HG02973 (cell line): ENCODE measurements around the gene LILRB5.
"Not testable (repeated sequence)": the region's sequence is repeated elsewhere in the genome, so short reads cannot be mapped to it uniquely, and the experiment has no call there.

ENCODE experiments used
- ATAC-seq: cut with Tn5 transposase; IDR thresholded peaks from one replicate; pipeline ENCODE4 v1.9.1; 2021; ENCODE audit warnings: moderate library complexity; ENCODE audit not compliant: unreplicated experiment

LILRB5 gene

DNA sequence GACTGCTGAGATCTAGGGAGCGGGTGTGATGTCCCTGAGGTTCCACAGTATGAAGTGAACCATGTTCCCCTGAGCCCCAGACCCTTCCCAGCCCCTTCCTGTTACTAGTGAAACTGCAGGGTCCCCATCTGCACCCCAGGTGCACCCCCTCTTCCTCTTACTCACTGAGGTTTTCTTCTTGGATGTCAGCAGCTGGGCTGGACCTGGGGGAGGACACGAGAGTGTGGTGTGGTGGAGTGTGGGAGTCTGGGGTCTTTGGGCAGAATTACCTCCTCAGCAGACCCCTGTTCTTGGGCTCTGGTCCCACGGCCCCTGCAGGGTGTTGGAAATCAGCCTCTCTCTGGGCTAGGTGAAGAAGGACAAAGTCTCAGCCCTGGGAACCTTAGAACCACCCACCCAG, 11.1 kb downstream of the LILRB5 start:
- ATAC-seq: no peak

DNA sequence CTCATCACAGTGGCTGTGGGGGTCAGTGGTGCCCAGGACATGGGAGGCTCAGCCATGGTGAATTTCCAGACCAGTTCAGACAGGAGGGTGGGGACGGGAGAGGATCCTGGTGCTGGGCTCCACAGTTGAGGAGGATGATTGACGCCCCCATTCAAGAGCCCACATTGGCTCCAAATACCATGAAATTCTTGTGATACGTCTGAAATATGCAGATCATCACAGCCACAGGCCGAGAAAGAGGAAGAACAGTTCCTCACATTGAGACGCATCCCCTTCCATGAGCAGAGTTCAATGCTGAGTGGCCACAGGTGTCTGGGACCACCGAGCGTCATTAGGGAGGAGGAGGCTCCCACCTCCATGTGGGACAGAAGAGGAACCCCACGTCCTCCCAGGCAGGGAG, 13.3 kb downstream of the LILRB5 start:
- ATAC-seq: not testable (repeated sequence)

DNA sequence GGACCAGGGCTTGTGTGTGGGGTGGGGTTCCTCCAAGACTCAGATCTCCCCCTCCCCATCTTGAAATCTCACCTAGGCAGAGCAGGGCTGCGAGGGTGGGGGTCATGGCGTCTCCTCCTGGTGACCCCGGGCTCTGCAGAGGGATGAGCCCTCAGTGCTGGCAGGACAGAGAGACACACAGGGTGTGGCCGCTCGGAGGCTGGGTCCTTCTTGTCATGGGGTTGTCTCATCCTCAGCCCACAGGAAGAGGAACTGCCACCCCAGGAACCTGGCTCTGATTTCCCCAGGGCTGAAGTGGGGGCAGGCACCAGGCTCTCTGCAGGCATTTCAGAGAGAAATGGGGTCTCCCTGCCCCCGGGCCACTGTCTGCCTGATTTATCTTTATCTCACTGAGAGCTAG, 14.4 kb downstream of the LILRB5 start, which contains the start of gene LILRA6:
Gene LILRA6, minus strand, starts transcription at position 145 of the 400 bp plus-strand sequence.
- ATAC-seq: not testable (repeated sequence)

DNA sequence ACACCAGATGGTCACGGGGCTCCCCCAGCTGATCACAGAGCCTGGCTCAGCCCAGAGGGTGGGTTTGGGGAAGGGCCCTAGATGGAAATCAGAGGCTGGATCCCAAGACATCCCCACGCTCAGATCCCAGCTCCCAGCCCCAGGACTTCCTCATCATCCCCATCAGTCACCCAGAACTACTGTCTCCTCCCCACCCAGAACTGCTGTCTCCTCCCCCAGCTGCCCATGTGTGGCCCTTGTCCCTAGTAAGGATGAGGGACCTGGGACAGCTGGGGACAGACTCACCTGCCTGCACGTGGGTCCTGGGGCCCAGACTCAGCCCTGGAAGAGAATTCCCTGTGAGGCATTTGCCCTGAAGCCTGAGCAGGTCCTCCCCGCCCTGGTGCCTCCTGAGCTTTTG, 14.8 kb downstream of the LILRB5 start:
- not testable (repeated sequence) for ATAC-seq

DNA sequence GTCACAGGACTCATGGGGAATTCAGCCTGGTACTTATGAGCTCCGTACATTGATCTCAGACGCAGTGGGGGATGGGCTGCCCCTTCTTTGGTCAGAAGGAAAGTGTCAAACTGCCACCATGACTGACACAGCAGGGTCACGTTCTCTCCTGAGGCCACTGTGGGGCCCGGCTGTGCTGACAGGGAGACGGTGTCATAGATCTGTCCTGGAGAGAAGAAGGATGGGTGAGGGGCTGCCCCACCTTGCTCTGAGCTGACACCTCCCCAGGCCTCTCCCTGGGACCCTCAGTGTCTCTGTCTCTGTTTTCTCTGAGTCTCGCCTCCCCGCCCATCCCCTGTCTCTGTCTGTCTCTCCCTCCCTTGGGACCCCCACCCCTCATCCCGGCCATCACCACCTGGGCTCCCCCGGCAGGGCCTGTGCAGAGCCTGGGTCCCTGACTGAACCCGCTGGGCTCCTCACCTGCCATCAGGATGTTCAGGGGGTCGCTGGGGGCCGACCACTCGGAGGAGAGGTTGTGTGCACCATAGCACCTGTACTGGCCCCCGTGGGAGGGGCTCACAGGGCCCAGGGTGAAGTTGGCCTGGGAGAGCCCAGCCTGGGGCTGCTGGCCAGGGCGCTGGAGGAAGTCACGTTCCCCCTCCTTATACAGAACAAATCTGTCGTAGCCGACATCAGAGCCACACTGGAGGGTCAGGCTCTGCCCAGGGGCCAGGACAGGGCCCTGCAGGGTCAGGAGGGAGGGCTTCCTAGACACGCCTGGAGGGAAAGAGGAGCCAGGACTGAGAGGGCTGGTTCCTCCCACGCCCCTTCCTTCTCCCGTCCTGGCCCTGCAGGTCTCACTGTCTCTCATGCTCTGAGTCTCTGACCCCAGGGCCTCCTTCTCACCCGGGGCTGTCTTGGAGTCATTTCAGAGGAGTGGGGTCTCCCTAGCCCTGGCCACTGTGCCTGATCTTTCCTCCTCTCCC, 16.4 kb downstream of the LILRB5 start:
- not testable (repeated sequence) for ATAC-seq

DNA sequence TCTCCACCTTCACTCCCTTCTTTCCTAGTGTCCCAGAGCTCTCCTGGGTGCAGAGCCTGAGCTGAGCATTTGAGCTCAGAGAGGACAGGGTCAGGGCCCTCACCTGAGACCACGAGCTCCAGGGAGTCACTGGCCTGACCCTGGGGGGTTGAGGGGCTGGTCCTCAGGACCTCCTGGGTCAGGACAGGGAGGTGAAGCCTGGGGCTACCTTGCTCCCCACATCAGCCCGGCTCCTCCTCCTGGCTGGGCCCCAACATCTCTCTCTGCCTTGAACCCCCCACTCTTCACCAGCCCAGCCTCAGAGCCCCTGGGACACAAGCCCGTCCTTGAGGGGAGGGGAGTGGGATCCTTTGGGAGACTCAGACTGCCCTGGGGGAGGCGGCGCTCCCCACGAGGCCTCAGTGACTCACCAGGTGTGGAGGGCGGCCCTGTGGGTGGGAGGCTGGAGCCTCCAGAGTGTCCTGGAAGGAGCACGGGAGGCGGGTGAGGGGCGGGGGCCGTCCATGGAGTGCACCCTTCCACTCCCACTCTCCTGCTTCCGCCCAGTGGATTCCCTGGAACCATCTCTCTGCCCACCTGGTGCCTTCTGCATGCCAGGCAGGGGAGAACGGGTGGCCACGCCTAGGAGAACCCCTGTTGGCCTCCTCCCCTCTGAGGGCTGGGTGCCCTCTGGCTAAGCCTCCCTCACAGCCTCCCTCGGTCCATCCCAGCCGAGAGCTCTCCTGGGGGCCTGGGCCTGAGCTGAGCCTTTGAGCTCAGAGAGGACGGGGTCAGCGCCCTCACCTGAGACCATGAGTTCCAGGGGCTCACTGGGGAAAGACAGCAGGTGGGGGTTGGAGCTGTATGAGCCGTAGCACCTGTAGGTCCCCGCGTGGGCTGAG, 17.3 kb downstream of the LILRB5 start:
- ATAC-seq: not testable (repeated sequence)

DNA sequence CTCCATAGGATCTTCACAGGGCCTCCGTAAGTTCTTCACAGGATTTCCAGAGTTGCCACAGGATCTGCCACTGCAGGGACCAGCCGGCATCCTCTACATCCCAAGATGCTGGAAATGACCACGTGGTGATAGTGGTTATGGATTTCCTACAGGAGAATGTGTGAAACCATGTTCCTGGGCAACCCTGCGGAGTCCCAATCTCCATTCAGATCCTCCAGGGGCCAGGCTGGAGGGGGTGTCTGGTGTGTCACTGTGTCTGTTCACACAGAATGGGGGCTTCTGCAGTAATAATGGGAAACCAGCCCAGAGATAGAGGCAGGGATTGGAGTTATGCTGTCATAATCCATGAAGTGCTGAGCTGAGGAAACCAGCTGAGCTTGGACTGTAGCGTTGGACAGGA, 23.1 kb downstream of the LILRB5 start:
- ATAC-seq: no peak

DNA sequence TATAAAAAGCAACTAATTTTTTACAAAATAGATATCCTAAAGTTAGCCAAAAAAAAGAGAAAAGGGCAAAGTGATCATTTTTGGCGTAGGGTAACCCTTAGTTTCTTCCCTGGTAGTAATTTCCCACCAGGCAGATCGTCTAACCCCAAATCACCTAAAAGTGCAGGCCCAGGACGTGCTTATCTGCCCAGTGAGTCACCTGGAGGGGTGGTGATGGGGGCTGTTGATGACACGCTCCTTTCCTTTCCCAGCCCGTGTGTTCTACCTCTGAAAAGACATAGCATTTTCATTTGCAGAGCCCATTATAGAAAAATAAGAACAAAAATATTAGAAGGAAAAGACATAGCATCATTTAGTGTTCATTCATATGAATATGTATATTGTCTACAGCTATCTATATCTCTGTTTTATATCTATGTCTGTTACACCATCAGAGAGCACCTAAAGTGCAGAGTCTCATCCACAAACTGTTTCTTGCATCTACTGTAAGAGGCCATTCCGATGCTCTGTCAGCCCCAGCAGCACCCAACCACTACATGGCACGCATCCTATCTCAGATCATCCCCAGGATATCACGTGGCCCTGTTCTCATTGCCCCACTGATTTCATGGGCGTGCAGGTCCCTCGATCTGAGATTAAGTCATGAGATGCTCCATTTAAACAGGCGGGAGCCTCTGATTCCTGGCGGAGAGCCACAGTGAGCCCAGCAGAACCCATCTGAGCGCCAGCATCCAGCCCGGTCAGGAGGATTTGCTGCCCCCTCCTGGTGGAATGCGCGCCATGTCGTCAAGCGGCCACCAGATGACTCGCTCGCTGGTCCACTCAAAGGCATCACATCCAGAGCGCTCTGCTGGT, 25.8 kb downstream of the LILRB5 start:
- ATAC-seq: no peak

DNA sequence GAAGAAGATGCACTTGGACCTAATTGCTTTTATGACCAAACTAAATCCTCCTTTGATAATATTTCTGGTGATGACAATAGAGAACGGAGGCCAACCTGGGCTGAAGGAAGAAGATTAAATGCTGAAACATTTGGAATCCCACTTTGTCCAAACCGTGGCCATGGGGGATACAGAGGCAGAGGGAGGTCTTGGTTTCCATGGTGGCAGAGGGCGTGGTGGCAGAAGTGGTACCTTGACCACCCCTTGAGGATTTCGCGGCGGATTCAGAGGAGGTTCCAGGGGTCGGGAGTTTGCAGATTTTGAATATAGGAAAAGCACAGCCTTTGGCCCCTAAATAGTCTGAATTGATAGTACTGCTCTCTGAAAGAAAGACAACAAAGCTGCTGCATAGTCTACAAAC, 27.0 kb downstream of the LILRB5 start:
- ATAC-seq: no peak

DNA sequence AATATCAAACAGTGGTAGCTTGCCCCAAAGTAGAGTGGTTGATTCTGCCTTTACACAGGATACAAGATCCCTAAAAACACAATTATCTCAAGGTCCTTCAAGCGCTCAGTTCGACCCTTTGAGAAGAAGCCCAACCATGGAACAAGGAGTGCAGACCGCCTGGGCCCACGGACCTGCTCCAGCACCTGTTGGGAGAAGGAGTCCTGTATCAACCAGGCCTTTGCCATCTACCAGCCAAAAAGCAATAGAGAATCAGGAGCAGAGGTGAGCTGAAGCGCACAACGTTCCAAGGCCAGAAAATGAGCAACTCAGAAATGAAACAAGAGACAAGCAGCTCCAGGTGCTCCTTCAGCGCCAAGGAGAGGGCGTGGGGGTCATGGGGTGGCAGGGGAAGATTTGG, 27.9 kb downstream of the LILRB5 start:
- no peak for ATAC-seq

DNA sequence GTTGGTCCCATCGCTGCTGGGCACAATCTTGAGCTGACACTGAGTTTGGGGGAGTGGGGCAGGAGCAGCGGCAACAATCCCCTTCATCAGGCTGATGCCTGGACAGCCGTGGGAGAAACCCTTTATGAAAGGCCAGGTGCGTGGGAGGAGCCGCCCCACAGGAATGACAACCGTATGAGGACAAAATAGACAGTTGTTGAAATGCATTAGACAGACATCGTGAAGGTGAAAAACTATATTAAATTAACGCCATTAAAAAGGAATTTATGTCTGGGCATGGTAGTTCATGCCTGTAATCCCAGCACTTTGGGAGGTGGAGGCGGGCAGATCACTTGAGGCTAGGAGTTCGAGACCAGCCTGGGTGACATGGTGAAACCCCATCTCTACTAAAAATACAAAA, 32.5 kb downstream of the LILRB5 start:
- not testable (repeated sequence) for ATAC-seq

DNA sequence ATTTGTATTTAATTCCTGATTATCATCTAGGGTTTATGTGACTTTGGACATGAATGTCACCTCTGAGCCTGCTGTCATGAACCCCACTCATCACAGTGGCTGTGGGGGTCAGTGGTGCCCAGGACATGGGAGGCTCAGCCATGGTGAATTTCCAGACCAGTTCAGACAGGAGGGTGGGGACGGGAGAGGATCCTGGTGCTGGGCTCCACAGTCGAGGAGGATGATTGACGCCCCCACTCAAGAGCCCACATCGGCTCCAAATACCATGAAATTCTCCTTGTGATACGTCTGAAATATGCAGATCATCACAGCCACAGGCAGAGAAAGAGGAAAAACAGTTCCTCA, 33.2 kb downstream of the LILRB5 start:
- not testable (repeated sequence) for ATAC-seq

DNA sequence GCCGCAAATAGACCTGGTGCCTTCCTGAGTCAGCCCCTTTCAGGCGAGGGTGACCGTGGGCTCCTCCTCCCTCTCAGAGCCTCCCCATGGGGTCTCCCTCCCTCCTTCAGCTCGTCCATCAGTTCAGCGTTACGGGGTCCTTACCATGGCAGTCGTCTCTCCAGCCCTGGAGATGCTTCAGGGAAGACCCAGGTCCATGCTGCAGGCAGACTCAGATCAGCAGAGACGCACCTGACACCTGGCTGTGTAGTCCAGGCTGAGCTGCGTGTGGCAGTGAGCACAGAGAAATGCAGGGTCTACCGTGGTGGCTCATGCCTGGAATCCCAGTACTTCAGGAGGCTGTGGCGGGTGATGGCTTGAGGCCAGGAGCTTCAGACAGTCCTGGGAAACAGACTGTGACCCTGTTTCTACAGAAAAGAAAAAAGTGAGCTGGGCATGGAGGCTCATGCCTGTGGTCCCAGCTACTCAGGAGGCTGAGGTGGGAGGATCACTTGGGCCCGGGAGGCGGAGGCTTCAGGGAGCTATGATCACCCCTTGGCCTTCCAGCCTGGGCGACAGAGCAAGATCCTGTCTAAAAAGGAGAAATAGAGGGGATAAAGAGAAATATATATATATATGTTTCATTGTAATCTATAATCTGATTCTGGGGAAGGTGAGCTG, 33.7 kb downstream of the LILRB5 start:
- ATAC-seq: not testable (repeated sequence)

DNA sequence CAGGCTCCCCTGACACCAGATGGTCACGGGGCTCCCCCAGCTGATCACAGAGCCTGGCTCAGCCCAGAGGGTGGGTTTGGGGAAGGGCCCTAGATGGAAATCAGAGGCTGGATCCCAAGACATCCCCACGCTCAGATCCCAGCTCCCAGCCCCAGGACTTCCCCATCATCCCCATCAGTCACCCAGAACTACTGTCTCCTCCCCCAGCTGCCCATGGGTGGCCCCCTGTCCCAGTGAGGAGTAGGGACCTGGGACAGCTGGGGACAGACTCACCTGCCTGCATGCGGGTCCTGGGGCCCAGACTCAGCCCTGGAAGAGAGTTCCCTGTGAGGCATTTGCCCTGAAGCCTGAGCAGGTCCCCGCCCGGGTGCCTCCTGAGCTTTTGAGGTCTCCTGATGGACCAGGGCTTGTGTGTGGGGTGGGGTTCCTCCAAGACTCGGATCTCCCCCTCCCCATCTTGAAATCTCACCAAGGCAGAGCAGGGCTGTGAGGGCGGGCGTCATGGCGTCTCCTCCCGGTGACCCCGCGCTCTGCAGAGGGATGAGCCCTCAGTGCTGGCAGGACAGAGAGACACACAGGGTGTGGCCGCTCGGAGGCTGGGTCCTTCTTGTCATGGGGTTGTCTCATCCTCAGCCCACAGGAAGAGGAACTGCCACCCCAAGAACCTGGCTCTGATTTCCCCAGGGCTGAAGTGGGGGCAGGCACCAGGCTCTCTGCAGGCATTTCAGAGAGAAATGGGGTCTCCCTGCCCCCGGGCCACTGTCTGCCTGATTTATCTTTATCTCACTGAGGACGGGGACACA, 34.4 kb downstream of the LILRB5 start, which contains the start of gene LILRB3:
Gene LILRB3, minus strand, starts transcription at position 534 of the 803 bp plus-strand sequence. Its CDS starts 31 bp downstream, at position 503.
- not testable (repeated sequence) for ATAC-seq

DNA sequence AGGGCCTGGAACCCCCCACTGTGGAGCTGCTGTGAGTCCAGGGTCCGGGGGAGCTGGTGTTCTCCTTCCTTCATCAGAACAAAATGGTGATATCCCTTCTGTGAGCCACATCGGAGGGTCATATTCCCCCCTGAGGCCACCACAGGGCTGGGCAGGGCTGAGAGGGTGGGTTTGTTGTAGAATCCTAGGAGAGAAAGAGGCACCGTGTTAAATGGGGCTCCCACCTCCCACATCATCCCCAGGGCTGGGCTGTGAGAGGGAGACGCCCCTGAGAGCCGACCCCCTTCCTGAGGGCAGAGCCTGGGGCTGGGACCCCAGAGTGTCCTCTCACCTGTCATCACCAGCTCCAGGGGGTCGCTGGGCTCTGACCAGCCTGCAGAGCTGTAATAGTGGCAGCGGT, 35.1 kb downstream of the LILRB5 start:
- not testable (repeated sequence) for ATAC-seq

DNA sequence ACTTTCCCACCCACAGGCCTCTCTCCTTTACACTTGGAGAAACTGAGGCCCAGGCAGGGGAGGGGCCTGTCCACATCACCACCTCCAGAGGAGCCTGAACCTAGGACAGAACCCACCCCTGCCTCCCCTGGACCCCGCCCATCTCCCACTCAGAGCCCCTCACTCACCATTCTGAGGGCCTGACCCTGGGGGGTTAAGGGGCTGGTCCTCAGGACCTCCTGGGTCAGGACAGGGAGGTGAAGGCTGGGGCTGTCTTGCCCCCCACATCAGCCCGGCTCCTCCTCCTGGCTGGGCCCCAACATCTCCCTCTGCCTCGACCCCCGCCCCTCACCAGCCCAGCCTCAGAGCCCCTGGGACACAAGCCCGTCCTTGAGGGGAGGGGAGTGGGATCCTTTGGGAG, 37.4 kb downstream of the LILRB5 start:
- not testable (repeated sequence) for ATAC-seq

DNA sequence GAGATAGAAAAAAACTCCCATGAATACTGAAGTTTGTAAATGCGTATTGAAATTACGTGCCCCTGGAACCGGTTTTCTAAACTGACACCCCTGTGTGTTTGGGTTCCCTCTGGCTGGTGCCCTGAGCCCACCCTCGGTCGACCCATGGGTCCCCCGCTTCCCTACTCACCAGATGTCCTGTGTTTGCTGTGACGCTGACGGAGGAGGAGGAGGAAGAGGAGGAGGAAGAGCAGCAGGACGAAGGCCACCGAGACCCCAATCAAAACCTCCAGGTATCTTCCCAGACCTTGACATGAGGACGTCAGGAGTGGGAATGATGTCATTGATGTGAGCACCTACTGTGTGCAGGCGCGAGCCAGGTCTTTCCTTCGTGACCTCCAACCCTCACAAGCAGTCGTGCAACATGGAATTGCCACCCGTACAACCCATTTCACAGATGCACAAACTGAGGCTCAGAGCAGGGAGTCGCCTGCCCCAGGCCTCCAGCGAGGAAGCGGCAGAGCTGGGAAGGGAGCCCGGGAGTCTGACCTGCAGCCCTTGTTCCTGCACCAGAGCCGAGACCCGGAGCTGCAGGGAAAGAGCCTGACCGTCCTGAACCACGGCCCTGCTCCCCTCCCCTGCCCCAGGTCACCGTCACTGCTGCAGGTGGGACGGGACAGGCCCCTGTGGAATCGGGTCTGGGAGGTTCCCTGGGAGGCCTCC, 38.0 kb downstream of the LILRB5 start:
- no peak for ATAC-seq

DNA sequence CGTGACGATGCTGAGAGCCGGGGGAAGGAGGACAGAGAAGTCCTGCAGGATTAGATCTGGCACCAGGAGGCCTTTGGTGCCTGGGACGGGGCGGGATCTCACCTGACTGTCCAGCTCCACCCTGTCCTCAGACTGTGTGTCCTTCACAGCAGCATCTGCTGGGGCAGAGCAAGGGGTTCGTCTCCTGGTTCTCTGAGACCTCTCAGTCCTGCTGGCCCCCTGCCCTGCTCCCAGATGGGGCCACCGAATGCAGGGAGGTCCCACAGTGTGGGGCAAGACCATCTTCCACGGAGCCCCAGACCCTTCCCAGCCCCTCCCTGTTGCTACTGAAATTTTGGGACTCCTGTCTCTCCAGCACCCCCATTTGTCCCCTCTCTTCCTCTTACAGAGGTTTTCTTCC, 38.8 kb downstream of the LILRB5 start:
- no peak for ATAC-seq
